Measurements from ENCODE around the gene GATD1. TPM values are rescaled to one million over a fixed set of nuclear protein-coding genes. Genes with fewer than 3 reads are reported as not detected.

The GATD1 gene
- total RNA-seq, 1 experiment from 2014 or later = 88.7 TPM

Other genes starting within 250 kb of the GATD1 start
- 104 TPM for gene HRAS, start 241.9 kb downstream of the GATD1 start, total RNA-seq (2021; ENCODE audit: unreplicated experiment)
- 9.1 TPM for gene LRRC56, start 240.0 kb downstream of the GATD1 start, total RNA-seq (2021; ENCODE audit: unreplicated experiment)
- gene LMNTD2, start 216.7 kb downstream of the GATD1 start, total RNA-seq (2021; ENCODE audit: unreplicated experiment) = 9.5 TPM
- gene RASSF7, start 216.5 kb downstream of the GATD1 start, total RNA-seq (2021; ENCODE audit: unreplicated experiment) = 35.9 TPM
- gene PHRF1, start 201.0 kb downstream of the GATD1 start, total RNA-seq (2021; ENCODE audit: unreplicated experiment) = 45.5 TPM
- 15.2 TPM for gene IRF7, start 161.5 kb downstream of the GATD1 start, total RNA-seq (2021; ENCODE audit: unreplicated experiment)
- gene CDHR5, start 152.5 kb downstream of the GATD1 start, total RNA-seq (2021; ENCODE audit: unreplicated experiment) = not detected
- not detected for gene SCT, start 150.3 kb downstream of the GATD1 start, total RNA-seq (2021; ENCODE audit: unreplicated experiment)
- gene DRD4, start 140.2 kb downstream of the GATD1 start, total RNA-seq (2021; ENCODE audit: unreplicated experiment) = 2.4 TPM
- gene DEAF1, start 82.3 kb downstream of the GATD1 start, total RNA-seq (2021; ENCODE audit: unreplicated experiment) = 33.9 TPM
- gene TMEM80, start 81.7 kb downstream of the GATD1 start, total RNA-seq (2021; ENCODE audit: unreplicated experiment) = 18.4 TPM
- gene EPS8L2, start 71.3 kb downstream of the GATD1 start, total RNA-seq (2021; ENCODE audit: unreplicated experiment) = 157 TPM
- gene TALDO1, start 30.0 kb downstream of the GATD1 start, total RNA-seq (2021; ENCODE audit: unreplicated experiment) = 242 TPM
- gene CEND1, start 12.6 kb upstream of the GATD1 start, total RNA-seq (2021; ENCODE audit: unreplicated experiment) = 0.27 TPM
- 62.0 TPM for gene SLC25A22, start 20.8 kb upstream of the GATD1 start, total RNA-seq (2021; ENCODE audit: unreplicated experiment)
- gene PIDD1, start 27.7 kb upstream of the GATD1 start, total RNA-seq (2021; ENCODE audit: unreplicated experiment) = 41.5 TPM
- gene RPLP2, start 32.5 kb upstream of the GATD1 start, total RNA-seq (2021; ENCODE audit: unreplicated experiment) = 3,615 TPM
- gene PNPLA2, start 41.4 kb upstream of the GATD1 start, total RNA-seq (2021; ENCODE audit: unreplicated experiment) = 124 TPM
- 11.8 TPM for gene CRACR2B, start 50.4 kb upstream of the GATD1 start, total RNA-seq (2021; ENCODE audit: unreplicated experiment)
- gene CD151, start 55.5 kb upstream of the GATD1 start, total RNA-seq (2021; ENCODE audit: unreplicated experiment) = 296 TPM
- gene POLR2L, start 65.0 kb upstream of the GATD1 start, total RNA-seq (2021; ENCODE audit: unreplicated experiment) = 211 TPM
- 50.3 TPM for gene TSPAN4, start 65.4 kb upstream of the GATD1 start, total RNA-seq (2021; ENCODE audit: unreplicated experiment)
- 102 TPM for gene CHID1, start 133.3 kb upstream of the GATD1 start, total RNA-seq (2021; ENCODE audit: unreplicated experiment)
- 55.5 TPM for gene AP2A2, start 148.4 kb upstream of the GATD1 start, total RNA-seq (2021; ENCODE audit: unreplicated experiment)